Activated CD4-positive, alpha-beta T cell treated with anti-CD3 and anti-CD28 coated beads for 24 hours (primary cell): ENCODE measurements around the gene AMOT.

Experiments
- DNase-seq, 2 donors: peaks; one replicate each; pipeline ENCODE4 v3.0.0-alpha.2; 2020; ENCODE audit warnings: low read depth in 2 of 2

The AMOT gene

GRCh38 chrX:112738347-112739033 lies 102.1 kb downstream of the AMOT start:
- no peak for DNase-seq

GRCh38 chrX:112736310-112736709 lies 104.3 kb downstream of the AMOT start:
- DNase-seq, result no peak

- no peak for DNase-seq
These were observed 105.5 kb downstream of the AMOT start for GRCh38 chrX:112735147-112735546.

GRCh38 chrX:112734290-112734689 lies 106.3 kb downstream of the AMOT start:
- DNase-seq, result no peak

GRCh38 chrX:112731793-112732192 lies 108.8 kb downstream of the AMOT start:
- DNase-seq, result no peak
